HG02588 (cell line): ENCODE data around the gene AASDH.
"Not testable (repeated sequence)": the region's sequence is repeated elsewhere in the genome, so short reads cannot be mapped to it uniquely, and the experiment has no call there.

Source experiments
- ATAC-seq: cut with Tn5 transposase; IDR thresholded peaks from one replicate; pipeline ENCODE4 v1.9.1; 2021; ENCODE audit warnings: mild to moderate bottlenecking, moderate library complexity; ENCODE audit not compliant: unreplicated experiment

The AASDH gene

DNA sequence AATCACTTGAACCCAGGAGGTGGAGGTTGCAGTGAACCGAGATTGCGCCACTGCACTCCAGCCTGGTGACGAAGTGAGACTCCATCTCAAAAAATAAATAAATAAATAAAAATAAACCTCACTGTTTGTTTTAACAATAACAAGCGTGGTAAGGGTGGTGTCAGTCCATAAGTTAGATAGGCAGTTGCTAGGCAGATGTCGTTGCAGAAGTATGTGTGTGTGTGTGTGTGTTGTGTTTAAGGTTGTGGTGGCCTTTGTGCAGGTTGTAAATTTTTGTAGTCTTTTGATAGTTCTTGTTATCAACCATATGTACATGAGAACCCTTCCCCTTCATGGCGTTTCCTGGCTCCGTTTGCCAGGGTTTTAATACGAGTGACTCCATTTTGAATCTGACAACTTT lies 4.0 kb upstream of the AASDH start:
- ATAC-seq, result no peak

- ATAC-seq, result no peak
Measured at GRCh38 chr4:56389558-56389957, 2.3 kb upstream of the AASDH start.

DNA sequence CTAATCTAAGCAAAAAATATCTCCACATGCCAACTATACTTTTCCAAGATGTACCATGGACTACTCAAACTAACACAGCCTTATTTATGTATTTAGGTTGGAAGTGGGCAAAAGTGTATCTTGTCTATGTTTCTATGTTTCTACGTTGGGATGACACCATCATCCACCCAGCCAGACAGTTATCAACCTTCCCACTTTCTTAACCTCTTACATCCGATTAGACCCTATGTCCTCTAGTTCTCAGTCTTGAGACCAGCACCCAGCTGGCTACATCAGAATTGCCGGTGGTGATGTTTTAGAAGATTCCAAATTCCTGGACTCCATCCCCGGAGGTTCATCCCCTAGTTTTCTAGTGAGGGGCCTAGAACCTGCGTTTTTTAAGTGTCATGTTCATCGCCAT lies 1.0 kb upstream of the AASDH start:
- no peak for ATAC-seq

GRCh38 chr4:56386091-56386490 lies 1.2 kb downstream of the AASDH start:
- ATAC-seq, result no peak

DNA sequence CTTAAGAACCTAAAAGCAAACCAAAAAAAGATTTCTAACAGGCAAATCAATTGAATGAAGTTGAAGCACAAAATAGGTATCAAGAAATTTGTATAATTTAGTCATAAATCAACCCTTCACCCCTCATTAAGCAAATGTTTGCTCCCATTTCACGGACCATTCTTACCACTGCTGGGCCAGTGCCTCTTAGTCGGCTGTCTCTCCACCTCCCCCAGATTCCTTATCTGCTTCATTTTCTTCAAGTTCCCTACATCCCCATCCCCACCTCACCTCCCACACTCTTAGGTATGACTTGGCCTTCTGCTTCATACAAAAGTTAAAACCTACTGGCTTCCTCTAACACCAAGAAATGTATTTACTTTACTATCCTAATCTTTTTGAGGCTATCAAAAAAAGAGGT lies 11.8 kb downstream of the AASDH start:
- ATAC-seq, result no peak

DNA sequence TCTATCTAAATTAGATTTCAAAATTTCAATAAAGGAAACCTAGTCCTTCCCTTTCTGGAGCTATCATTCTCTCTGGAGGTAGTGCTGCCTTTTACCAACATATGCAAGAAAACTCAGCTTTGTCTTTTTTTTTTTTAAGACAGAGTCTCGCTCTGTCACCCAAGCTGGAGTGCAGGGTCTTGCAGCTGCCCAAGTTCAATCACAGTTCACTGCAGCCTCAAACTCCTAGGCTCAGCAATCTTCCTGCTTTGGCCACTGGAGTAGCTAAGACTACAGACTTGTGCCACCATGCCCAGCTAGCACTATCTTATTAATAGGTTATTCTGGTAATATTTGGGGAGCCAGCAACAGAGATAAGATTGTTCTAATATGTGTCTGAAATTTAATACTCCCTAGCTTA lies 12.3 kb downstream of the AASDH start:
- ATAC-seq, result no peak

DNA sequence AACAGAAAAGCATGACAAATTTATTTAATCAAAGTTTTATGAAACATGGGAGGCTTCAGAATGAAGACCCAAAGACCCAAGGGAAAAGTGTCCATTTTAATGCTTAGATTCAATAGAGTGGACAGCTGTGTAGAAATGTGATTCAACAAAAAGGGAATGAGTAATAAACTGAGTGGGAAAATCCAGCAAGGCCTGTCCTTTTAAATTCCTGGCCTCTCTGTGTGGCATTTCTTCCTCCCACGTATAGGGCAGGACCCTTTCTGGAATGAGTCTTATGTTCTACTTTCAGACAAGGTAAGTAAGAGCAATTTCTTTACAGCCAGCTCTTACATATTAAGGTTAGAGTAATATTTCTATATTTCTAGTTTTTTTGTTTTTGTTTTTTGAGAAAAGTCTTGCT lies 14.5 kb downstream of the AASDH start:
- ATAC-seq, result no peak

GRCh38 chr4:56371426-56372220 lies 15.7 kb downstream of the AASDH start:
- ATAC-seq, result no peak

DNA sequence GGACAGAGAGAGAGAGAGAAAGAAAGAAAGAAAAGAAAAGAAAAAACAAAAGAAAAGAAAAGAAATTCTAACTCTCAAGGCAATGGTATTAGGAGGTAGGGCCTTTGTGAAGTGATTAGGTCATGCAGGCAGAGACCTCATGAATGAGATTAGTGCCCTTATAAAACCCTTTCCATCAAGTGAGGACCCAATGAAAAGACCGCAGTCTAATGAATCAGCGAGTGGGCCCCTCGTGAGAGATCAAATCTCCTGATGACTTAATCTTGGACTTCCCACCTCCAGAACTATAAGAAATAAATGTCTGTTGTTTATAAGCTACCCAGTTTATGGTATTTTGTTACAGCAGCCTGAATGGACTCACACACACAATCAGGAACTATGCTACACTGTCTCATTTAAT lies 16.9 kb downstream of the AASDH start:
- no peak for ATAC-seq

GRCh38 chr4:56362981-56363380 lies 24.3 kb downstream of the AASDH start:
- not testable (repeated sequence) for ATAC-seq

GRCh38 chr4:56360071-56360470 lies 27.2 kb downstream of the AASDH start:
- no peak for ATAC-seq

DNA sequence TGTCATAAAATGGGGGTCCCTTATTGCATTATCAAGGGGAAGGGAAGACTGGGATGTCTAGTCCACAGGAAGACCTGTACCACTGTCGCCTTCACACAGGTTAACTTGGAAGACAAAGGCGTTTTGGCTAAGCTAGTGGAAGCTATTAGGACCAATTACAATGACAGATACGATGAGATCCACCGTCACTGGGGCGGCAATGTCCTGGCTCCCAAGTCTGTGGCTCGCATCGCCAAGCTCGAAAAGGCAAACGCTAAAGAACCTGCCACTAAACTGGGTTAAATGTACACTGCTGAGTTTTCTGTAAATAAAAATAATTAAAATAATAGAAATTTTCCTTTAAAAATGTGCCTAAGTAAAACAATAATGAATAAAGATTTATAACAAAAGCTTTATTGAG lies 30.6 kb downstream of the AASDH start:
- no peak for ATAC-seq

DNA sequence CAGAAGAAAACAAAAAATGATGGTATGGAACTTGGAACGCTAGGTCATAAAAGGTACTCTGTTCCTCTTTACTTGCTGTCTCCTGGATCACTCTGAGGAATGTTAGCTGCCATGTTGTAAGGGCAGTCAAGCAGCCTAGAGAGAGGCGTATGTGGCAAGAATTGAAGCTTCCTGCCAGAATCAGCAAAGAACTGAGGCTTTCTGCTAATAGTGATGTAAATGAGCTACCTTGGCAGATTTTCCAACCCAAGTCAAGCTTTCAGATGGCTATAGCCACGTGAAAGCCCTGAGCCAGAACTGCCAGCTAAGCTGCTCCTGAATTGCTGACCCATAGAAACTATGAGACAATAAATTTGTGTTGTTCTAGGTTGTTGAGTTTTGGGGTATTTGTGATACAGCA lies 38.7 kb downstream of the AASDH start:
- ATAC-seq, result no peak

- ATAC-seq, result no peak
Measured at GRCh38 chr4:56345458-56345857, 41.8 kb downstream of the AASDH start.

- ATAC-seq, result no peak
Measured at GRCh38 chr4:56342746-56343145, 44.5 kb downstream of the AASDH start.

GRCh38 chr4:56330691-56331090 lies 56.6 kb downstream of the AASDH start:
- ATAC-seq, result no peak

GRCh38 chr4:56326363-56326762 lies 60.9 kb downstream of the AASDH start:
- no peak for ATAC-seq

- ATAC-seq, result no peak
Measured at GRCh38 chr4:56324011-56324610, 63.2 kb downstream of the AASDH start.

GRCh38 chr4:56323327-56323726 lies 64.0 kb downstream of the AASDH start:
- ATAC-seq, result no peak

- no peak for ATAC-seq
Measured at GRCh38 chr4:56321251-56321650, 66.0 kb downstream of the AASDH start.

DNA sequence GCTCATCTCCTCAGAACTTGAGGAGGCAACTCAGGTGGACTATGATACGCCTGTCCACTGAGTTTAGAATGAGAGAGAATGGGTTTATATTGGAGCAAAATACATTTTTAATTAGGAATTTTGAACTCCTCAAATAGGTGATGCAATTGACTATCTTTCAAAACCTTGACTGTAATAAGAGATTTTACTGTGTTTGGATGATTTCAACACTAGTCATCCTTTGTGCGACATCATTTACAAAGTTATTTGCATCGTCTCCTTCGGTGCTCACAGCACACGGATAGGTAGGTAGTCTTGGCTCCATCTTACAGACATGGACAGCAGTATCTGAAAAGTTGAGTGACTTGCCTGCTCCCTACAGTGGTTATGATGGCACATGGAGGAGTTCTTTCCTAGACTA lies 67.0 kb downstream of the AASDH start:
- no peak for ATAC-seq

GRCh38 chr4:56318555-56318954 lies 68.7 kb downstream of the AASDH start:
- ATAC-seq, result no peak

DNA sequence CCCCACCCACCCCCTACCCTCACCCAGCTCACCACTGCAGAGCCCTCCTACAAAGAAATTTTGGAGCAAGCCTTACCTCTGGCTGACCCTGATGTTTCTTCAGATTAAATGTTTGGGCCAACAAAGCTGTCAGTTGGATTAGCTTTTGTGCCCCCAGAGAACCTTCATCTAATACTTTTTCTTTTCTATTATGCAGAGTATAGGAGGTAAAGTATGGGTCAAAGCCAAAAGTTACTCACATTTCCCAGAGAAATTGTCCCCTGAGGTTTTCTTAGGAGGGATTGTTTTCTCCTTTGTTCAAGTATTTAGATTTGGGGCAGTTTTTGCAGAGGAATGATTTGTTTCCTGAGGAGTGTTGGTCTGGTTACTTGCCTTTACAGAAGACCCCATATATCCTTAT lies 69.5 kb downstream of the AASDH start:
- no peak for ATAC-seq
